GM20000 (cell line): ENCODE data around the gene HTR2B.

Experiments used
- DNase-seq: peaks from one replicate; pipeline ENCODE4 v3.0.0; 2012; ENCODE audit warnings: low spot score
- CTCF ChIP-seq: IDR thresholded peaks from 2 replicates; pipeline ENCODE4 v1.5.1; 2012; ENCODE audit warnings: mild to moderate bottlenecking, control low read depth; ENCODE audit errors: extremely low read depth, missing control alignments

Gene HTR2B

GRCh38 chr2:231124838-231125568 lies at the start of gene HTR2B:
HTR2B (minus strand) TSS chr2:231125042; CDS start chr2:231123764, 1,278 bp downstream.
- no peak for TF ChIP-seq CTCF
- DNase-seq: peak; percentile 11

GRCh38 chr2:231174211-231174651 lies 49.4 kb upstream of the HTR2B start:
- TF ChIP-seq CTCF: no peak
- DNase-seq: no peak

GRCh38 chr2:231172025-231172424 lies 47.2 kb upstream of the HTR2B start:
- no peak for DNase-seq
- no peak for TF ChIP-seq CTCF

- no peak for TF ChIP-seq CTCF
- DNase-seq: no peak
Observed at GRCh38 chr2:231170055-231170454, 45.2 kb upstream of the HTR2B start.

GRCh38 chr2:231169488-231169887 lies 44.6 kb upstream of the HTR2B start:
- no peak for TF ChIP-seq CTCF
- DNase-seq: no peak

- no peak for TF ChIP-seq CTCF
- DNase-seq: no peak
Observed at GRCh38 chr2:231168460-231169139, 43.8 kb upstream of the HTR2B start.

- no peak for DNase-seq
- TF ChIP-seq CTCF: no peak
Observed at GRCh38 chr2:231167745-231168459, 43.1 kb upstream of the HTR2B start.
